GM10266 (cell line): ENCODE measurements around the gene SLC6A12.

ENCODE experiments used
- DNase-seq: peaks from one replicate; pipeline ENCODE4 v3.0.0; 2012; ENCODE audit errors: extremely low spot score
- TF ChIP-seq, protein P1 (sequence below): IDR thresholded peaks from 2 replicates; pipeline ENCODE4 v1.5.1; 2012; ENCODE audit warnings: mild to moderate bottlenecking, low read depth; ENCODE audit not compliant: control insufficient read depth, insufficient read depth; ENCODE audit errors: missing control alignments

SLC6A12 gene

DNA sequence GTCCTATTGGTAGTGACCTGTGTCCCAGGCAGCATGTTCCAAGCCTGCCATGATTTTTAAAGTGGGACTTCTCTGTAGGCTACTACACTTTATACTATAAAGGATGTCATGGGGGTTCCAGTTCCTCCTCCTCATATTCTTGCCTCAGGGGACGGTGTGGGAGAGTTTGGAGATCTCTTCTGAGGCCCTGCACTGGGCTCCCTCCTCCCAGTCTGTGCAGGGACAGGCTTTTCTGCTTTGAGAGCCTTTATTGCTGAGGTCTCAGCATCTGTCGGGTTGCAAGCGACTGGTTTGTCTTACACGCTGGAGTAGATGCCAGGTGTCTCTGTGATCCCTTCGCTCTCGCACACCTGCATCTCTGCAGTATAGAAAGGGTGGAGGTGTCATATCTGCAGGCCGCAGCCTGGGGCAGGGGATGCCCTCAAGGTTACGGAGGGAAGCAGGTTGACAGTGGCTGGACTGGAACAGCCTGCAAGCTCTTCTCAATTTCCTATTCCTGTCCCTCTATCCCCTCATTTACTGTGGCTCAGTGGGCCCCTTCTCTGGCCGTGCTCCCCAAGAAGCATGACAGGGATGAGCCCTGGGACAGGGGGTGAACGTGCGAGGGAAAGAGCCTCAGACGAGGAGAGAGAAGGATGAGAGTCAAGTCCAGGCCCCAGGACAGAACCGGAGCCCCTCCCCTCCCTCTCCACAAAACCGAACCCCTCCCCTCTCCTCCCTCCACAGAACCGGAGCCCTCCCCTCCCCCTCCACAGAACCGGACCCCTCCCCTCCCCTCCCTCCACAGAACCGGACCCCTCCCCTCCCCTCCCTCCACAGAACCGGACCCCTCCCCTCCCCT, 51.3 kb downstream of the SLC6A12 start:
- TF ChIP-seq, protein P1, sequence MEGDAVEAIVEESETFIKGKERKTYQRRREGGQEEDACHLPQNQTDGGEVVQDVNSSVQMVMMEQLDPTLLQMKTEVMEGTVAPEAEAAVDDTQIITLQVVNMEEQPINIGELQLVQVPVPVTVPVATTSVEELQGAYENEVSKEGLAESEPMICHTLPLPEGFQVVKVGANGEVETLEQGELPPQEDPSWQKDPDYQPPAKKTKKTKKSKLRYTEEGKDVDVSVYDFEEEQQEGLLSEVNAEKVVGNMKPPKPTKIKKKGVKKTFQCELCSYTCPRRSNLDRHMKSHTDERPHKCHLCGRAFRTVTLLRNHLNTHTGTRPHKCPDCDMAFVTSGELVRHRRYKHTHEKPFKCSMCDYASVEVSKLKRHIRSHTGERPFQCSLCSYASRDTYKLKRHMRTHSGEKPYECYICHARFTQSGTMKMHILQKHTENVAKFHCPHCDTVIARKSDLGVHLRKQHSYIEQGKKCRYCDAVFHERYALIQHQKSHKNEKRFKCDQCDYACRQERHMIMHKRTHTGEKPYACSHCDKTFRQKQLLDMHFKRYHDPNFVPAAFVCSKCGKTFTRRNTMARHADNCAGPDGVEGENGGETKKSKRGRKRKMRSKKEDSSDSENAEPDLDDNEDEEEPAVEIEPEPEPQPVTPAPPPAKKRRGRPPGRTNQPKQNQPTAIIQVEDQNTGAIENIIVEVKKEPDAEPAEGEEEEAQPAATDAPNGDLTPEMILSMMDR, result no peak
- no peak for DNase-seq

DNA sequence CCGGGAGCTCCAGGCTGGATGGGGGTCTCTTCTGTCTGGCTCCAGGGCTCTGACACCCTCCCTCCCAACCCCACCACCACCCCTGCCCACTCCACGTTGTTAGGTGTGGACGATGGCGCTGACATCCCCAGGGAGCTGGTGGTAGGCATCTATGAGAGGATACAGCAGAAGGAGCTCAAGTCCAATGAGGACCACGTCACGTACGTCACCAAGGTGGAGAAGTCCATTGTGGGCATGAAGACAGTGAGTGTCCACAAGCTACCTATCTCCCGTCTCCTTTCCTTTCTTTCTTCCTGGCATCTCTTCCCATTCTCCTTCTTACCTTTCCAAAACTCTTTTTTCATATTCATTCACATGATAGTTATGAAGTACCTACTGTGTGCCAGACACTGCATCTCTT, 52.1 kb downstream of the SLC6A12 start:
- TF ChIP-seq, protein P1, result no peak
- DNase-seq, result no peak

- no peak for DNase-seq
- TF ChIP-seq, protein P1, result no peak
Observed at GRCh38 chr12:160858-161257, 53.1 kb downstream of the SLC6A12 start.

- DNase-seq, result no peak
- TF ChIP-seq, protein P1, result no peak
Observed at GRCh38 chr12:159156-159782, 54.7 kb downstream of the SLC6A12 start.

GRCh38 chr12:157644-158043, 56.3 kb downstream of the SLC6A12 start:
- TF ChIP-seq, protein P1, result no peak
- no peak for DNase-seq

- TF ChIP-seq, protein P1, result no peak
- DNase-seq, result no peak
Observed at GRCh38 chr12:156945-157344, 57.0 kb downstream of the SLC6A12 start.

DNA sequence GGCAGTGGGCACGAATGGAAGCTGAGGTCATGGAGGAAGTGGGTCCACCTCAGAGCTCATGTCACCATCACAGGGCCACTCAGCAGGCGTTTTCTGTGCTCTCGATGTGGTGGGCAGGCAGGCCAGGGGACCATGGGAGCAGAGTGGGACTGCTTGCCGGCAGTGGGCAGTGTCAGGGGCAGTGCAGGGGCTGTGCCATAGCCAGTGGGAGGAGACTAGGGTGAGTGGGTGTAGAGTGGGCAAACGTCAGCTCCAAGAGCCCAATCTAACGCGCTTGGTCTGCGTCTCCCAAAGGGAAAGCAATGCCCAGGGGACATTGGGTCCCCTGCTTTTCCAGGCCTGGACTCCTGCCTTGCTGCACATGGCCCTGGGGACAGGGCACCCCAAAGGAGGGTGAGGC, 58.3 kb downstream of the SLC6A12 start:
- TF ChIP-seq, protein P1, result no peak
- DNase-seq, result no peak
